Measurements from ENCODE around the gene NPTXR. TPM values are rescaled to one million over a fixed set of nuclear protein-coding genes. Genes with fewer than 3 reads are reported as not detected.

Gene NPTXR
- total and polyA plus RNA-seq, 10 of the 15 experiments (the other 5 are each of a cell fraction or from before 2014, with no cell fraction given) = 0.02 to 0.38 (median 0.07) TPM; not detected in 2

DNA sequence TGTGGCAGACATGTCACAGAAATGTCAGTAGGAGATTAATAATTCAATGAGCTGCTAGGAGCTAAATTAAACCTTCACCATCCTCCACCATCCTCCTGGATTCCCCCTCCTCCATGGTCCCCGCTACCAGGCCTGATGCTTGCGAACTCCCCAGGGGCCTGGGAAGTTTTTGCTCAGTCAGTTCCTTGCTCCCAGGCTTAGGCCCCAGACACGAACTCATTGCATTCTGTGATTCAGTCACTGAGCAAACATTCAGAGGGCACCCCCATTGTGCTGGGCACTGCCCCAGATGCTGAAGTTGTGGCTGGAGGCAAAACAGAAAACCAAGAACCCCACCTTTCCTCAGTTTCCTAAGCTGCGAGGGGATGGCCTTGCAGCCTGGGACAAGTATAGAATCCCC is 14.3 kb downstream of the NPTXR start (continued):
- no peak for TF ChIP-seq MEF2A (IDR thresholded peaks at IDR 0.05; ENCODE audit: insufficient read depth, low read depth, low read length)
- TF ChIP-seq, protein P1, sequence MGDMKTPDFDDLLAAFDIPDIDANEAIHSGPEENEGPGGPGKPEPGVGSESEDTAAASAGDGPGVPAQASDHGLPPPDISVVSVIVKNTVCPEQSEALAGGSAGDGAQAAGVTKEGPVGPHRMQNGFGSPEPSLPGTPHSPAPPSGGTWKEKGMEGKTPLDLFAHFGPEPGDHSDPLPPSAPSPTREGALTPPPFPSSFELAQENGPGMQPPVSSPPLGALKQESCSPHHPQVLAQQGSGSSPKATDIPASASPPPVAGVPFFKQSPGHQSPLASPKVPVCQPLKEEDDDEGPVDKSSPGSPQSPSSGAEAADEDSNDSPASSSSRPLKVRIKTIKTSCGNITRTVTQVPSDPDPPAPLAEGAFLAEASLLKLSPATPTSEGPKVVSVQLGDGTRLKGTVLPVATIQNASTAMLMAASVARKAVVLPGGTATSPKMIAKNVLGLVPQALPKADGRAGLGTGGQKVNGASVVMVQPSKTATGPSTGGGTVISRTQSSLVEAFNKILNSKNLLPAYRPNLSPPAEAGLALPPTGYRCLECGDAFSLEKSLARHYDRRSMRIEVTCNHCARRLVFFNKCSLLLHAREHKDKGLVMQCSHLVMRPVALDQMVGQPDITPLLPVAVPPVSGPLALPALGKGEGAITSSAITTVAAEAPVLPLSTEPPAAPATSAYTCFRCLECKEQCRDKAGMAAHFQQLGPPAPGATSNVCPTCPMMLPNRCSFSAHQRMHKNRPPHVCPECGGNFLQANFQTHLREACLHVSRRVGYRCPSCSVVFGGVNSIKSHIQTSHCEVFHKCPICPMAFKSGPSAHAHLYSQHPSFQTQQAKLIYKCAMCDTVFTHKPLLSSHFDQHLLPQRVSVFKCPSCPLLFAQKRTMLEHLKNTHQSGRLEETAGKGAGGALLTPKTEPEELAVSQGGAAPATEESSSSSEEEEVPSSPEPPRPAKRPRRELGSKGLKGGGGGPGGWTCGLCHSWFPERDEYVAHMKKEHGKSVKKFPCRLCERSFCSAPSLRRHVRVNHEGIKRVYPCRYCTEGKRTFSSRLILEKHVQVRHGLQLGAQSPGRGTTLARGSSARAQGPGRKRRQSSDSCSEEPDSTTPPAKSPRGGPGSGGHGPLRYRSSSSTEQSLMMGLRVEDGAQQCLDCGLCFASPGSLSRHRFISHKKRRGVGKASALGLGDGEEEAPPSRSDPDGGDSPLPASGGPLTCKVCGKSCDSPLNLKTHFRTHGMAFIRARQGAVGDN (IDR thresholded peaks at IDR 0.05) = no peak

GRCh38 chr22:38828616-38829205 is 15.1 kb downstream of the NPTXR start:
- Histone ChIP-seq H3K27me3 (replicated peaks in 1 of 2; ENCODE audit: control insufficient read depth in 2 of 2, insufficient read depth in 2 of 2, low read length in 1 of 2) (no peaks in the 10 kb centered on the region), H3K4me1 (ENCODE audit: control insufficient read depth, insufficient read depth, low read length) (no peaks in the 10 kb centered on the region), H3K4me3 (no peak overlapping the region), H3K9me3 (replicated peaks; ENCODE audit: control insufficient read depth, insufficient read depth, low read length) (no peaks in the 10 kb centered on the region), H4K20me1 (ENCODE audit: control insufficient read depth, insufficient read depth) (no peaks in the 10 kb centered on the region), H3K36me3 (ENCODE audit: control insufficient read depth in 2 of 2, insufficient read depth in 2 of 2, low read length in 1 of 2) (no peaks in the 10 kb centered on the region), H3K79me2 (ENCODE audit: control insufficient read depth, insufficient read depth, low read length) (no peaks in the 10 kb centered on the region), H3K9ac (ENCODE audit: control insufficient read depth, insufficient read depth, low read length) (no peak overlapping the region), H3K4me2 (ENCODE audit: control insufficient read depth, insufficient read depth) (no peak overlapping the region), H2AFZ (ENCODE audit: control insufficient read depth, low read depth, low read length) (no peak overlapping the region), H3K27ac (ENCODE audit: control insufficient read depth, insufficient read depth) (no peak overlapping the region)
- DNase-seq (ENCODE audit: low read depth, low spot score) = no peak
- WGBS (ENCODE audit: insufficient coverage, insufficient replicate concordance, low lambda C conversion rate, missing lambda C conversion rate) = 41% methylated on average over 10 of the region's 10 CpGs
- no peak for FAIRE-seq
- no peak for ATAC-seq
- ChIA-PET CTCF (interaction anchor here (0.6 to 1.5 kb wide), 2 partner anchors 22 to 41 kb away, joined by 3 to 4 read pairs; no protein-coding TSS in a partner anchor), SMC1A (ENCODE audit: uncharacterized antibody, unreplicated experiment) (no interaction called here), RAD21 (ENCODE audit: unreplicated experiment) (no interaction called here), POLR2A (no interaction called here)
- BruUV-seq (replicated peaks) = no TSS peak
- intact Hi-C loops (cut with micrococcal nuclease; ENCODE audit: unreplicated experiment) (no loop called here), in situ Hi-C loops (cut with MboI) (no loop called here)
- no peak for TF ChIP-seq CREB1 (IDR thresholded peaks at IDR 0.05; ENCODE audit: low read depth)
- no peak for TF ChIP-seq ZSCAN29 (IDR thresholded peaks at IDR 0.05)
- TF ChIP-seq ASH2L (IDR thresholded peaks at IDR 0.05; ENCODE audit: borderline replicate concordance, low read depth) = no peak
- TF ChIP-seq, protein P2, sequence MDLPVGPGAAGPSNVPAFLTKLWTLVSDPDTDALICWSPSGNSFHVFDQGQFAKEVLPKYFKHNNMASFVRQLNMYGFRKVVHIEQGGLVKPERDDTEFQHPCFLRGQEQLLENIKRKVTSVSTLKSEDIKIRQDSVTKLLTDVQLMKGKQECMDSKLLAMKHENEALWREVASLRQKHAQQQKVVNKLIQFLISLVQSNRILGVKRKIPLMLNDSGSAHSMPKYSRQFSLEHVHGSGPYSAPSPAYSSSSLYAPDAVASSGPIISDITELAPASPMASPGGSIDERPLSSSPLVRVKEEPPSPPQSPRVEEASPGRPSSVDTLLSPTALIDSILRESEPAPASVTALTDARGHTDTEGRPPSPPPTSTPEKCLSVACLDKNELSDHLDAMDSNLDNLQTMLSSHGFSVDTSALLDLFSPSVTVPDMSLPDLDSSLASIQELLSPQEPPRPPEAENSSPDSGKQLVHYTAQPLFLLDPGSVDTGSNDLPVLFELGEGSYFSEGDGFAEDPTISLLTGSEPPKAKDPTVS (IDR thresholded peaks at IDR 0.05; ENCODE audit: low read depth, low read length) = no peak

All from GM12878 (cell line).